Gastroesophageal sphincter (tissue), 4 donors: ENCODE data around the gene EPHA5. TPM values are rescaled to one million over a fixed set of nuclear protein-coding genes. Genes with fewer than 3 reads are reported as not detected.

ENCODE experiments used
- ATAC-seq: fragments of 150-250 bp; one replicate; pipeline ENCODE4 v1.9.1; 2016; ENCODE audit warnings: mild to moderate bottlenecking, moderate library complexity
- H3K27ac ChIP-seq, 4 donors: fragments of 200-600 bp; sonication (generic) in 3 of 4; 1 replicate in 3 of 4; 2 replicates in 1 of 4; pipeline ENCODE4 v1.5.1; 2016 to 2019
- H3K27me3 ChIP-seq: fragments of 200-600 bp; sonication (generic); one replicate; pipeline ENCODE4 v1.5.1; 2019
- H3K36me3 ChIP-seq, 2 donors: fragments of 200-600 bp; sonication (generic); one replicate each; pipeline ENCODE4 v1.5.1; 2019; ENCODE audit warnings: control low read depth in 1 of 2
- H3K4me1 ChIP-seq, 3 donors: fragments of 200-600 bp; sonication (generic); 1 replicate in 2 of 3; 2 replicates in 1 of 3; pipeline ENCODE4 v1.5.1; 2016 to 2019; ENCODE audit warnings: control low read depth in 2 of 3
- H3K4me3 ChIP-seq, 2 donors: fragments of 200-600 bp; sonication (generic); one replicate each; pipeline ENCODE4 v1.5.1; 2019; ENCODE audit warnings: mild to moderate bottlenecking in 1 of 2, moderate library complexity in 1 of 2
- H3K9me3 ChIP-seq, 3 donors: fragments of 200-600 bp; sonication (generic); one replicate each; pipeline ENCODE4 v1.5.1; 2017 to 2019; ENCODE audit warnings: control low read depth in 2 of 3
- CTCF ChIP-seq, 4 experiments: fragments of 200-600 bp in 2 of 4; fragments of 450-650 bp in 2 of 4; sonication (generic) in 1 of 4; IDR thresholded peaks; one replicate each; pipeline ENCODE4 v1.5.1; 2017 to 2019; ENCODE audit warnings: antibody characterized with exemption in 4 of 4, mild to moderate bottlenecking in 2 of 4, moderate library complexity in 2 of 4
- EP300 ChIP-seq: sonication (generic); formaldehyde crosslinking; IDR thresholded peaks from one replicate; pipeline ENCODE4 v1.6.1; 2017; ENCODE audit warnings: antibody characterized with exemption, mild to moderate bottlenecking
- POLR2A ChIP-seq, 2 donors: fragments of 450-650 bp; IDR thresholded peaks; one replicate each; pipeline ENCODE4 v1.6.1; 2017; ENCODE audit warnings: antibody characterized with exemption in 2 of 2, mild to moderate bottlenecking in 2 of 2, moderate library complexity in 1 of 2
- POLR2AphosphoS5 ChIP-seq: sonication (generic); formaldehyde crosslinking; IDR thresholded peaks from one replicate; pipeline ENCODE4 v1.6.1; 2017; ENCODE audit warnings: antibody characterized with exemption
- WGBS, 2 donors: methylation state at CpG; one replicate each; pipeline ENCODE4 v1.1.5; 2018; ENCODE audit warnings: low coverage in 1 of 2; 5-methylcytosine and 5-hydroxymethylcytosine counted together
- total RNA-seq, 4 donors: library from RNA; depleted of rRNA; stranded (reverse); fragments of >200 nt; gene quantifications; one replicate each; pipeline ENCODE4 v1.1.0, GENCODE V29; 2016

EPHA5 gene
- total RNA-seq, 4 donors from 2014 or later = 0.10 to 0.78 (median 0.50) TPM

- Histone ChIP-seq H3K27ac (no peak overlapping the region), H3K4me3 (no peak overlapping the region), H3K27me3 (no peaks in the 10 kb centered on the region), H3K36me3 (no peaks in the 10 kb centered on the region), H3K9me3 (peaks cover 0 to 4% (median 0%) of the 10 kb centered on the region in 3 donors), H3K4me1 (no peaks in the 10 kb centered on the region)
- no peak for ATAC-seq
- WGBS, 2 donors = 40 to 71% methylated on average over 1 to 3 of the region's 4 CpGs
- TF ChIP-seq POLR2A (IDR thresholded peaks at IDR 0.05) = no peak
- TF ChIP-seq EP300 = no peak
- TF ChIP-seq POLR2AphosphoS5 = no peak
- TF ChIP-seq CTCF (IDR thresholded peaks at IDR 0.05) = no peak
Measured at GRCh38 chr4:65399084-65399483, 271.2 kb downstream of the EPHA5 start.

GRCh38 chr4:65393078-65393477, 277.2 kb downstream of the EPHA5 start:
- Histone ChIP-seq H3K4me3 (no peak overlapping the region), H3K36me3 (no peaks in the 10 kb centered on the region), H3K9me3 (peaks cover 0 to 5% (median 0%) of the 10 kb centered on the region in 3 donors), H3K4me1 (no peaks in the 10 kb centered on the region), H3K27ac (no peak overlapping the region), H3K27me3 (no peaks in the 10 kb centered on the region)
- 50 to 53% methylated on average over 1 of the region's 1 CpG for WGBS, 2 donors
- ATAC-seq = no peak
- TF ChIP-seq POLR2AphosphoS5 = no peak
- TF ChIP-seq POLR2A (IDR thresholded peaks at IDR 0.05) = no peak
- TF ChIP-seq CTCF (IDR thresholded peaks at IDR 0.05) = no peak
- no peak for TF ChIP-seq EP300

- H3K4me3 ChIP-seq = no peak overlapping the region
- H3K27ac ChIP-seq = no peak overlapping the region
- WGBS, 2 donors = 36 to 43% methylated on average over 2 of the region's 2 CpGs
- ATAC-seq = no peak
- peaks cover 0 to 5% (median 0%) of the 10 kb centered on the region in 3 donors for H3K9me3 ChIP-seq
- H3K36me3 ChIP-seq = no peaks in the 10 kb centered on the region
- no peak for TF ChIP-seq POLR2A (IDR thresholded peaks at IDR 0.05)
- TF ChIP-seq POLR2AphosphoS5 = no peak
- TF ChIP-seq CTCF (IDR thresholded peaks at IDR 0.05) = no peak
- no peak for TF ChIP-seq EP300
- H3K27me3 ChIP-seq = no peaks in the 10 kb centered on the region
- no peaks in the 10 kb centered on the region for H3K4me1 ChIP-seq
Measured at GRCh38 chr4:65392488-65392887, 277.8 kb downstream of the EPHA5 start.

GRCh38 chr4:65391814-65392213, 278.5 kb downstream of the EPHA5 start:
- WGBS, 2 donors = 60 to 71% methylated on average over 1 to 2 of the region's 2 CpGs
- H3K27me3 ChIP-seq = no peaks in the 10 kb centered on the region

More at GRCh38 chr4:65391814-65392213, 278.5 kb downstream of the EPHA5 start:
- Histone ChIP-seq H3K27ac (no peak overlapping the region), H3K36me3 (no peaks in the 10 kb centered on the region), H3K9me3 (peaks cover 0 to 5% (median 0%) of the 10 kb centered on the region in 3 donors), H3K4me3 (no peak overlapping the region), H3K4me1 (no peaks in the 10 kb centered on the region)
- TF ChIP-seq POLR2AphosphoS5 (no peak), POLR2A (IDR thresholded peaks at IDR 0.05) (no peak), CTCF (IDR thresholded peaks at IDR 0.05) (no peak)
- no peak for ATAC-seq
